Activated CD8-positive, alpha-beta memory T cell treated with anti-CD3 and anti-CD28 coated beads, Interleukin-2, amount 50 U/mL, for 4 hours (primary cell): ENCODE measurements around the gene GALNT12.

ENCODE experiments used
- DNase-seq: peaks from one replicate; pipeline ENCODE4 v3.0.0-alpha.2; 2020

Gene GALNT12

DNA sequence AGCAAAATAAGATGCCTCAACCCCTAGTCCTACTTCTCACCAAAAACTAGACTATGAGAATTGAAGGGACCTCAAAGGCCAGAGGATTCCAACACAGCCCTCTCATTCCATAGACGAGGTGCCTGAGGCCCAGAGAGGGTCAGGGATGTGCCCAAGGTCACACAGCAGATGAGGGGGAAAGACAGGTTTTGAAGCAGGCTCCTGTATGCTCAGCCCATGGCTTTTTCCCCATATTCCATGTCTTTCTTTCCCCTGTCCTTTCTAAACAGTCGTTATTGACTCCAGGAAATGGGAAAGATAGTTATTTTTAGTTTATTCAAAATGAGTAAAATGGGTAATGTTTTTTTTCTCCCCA is 75.1 kb downstream of the GALNT12 start:
- no peak for DNase-seq

DNA sequence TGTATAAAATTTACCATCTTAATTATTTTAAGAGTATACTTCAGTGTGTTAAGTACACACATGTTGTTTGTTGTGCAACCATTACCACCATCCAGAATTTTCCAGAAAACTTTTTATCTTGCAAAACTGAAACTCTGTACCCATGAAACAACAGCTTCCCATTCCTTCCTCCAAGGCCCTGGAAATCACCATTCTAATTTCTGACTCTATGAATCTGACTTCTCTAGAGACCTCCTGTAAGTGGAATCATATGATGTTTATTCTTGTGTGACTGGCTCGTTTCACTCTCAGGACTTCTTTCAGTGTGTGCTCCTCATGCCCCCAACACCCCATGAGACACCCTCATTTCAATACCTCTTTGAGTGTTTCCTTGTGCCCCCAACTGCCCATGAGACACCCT is 75.8 kb downstream of the GALNT12 start:
- no peak for DNase-seq

DNA sequence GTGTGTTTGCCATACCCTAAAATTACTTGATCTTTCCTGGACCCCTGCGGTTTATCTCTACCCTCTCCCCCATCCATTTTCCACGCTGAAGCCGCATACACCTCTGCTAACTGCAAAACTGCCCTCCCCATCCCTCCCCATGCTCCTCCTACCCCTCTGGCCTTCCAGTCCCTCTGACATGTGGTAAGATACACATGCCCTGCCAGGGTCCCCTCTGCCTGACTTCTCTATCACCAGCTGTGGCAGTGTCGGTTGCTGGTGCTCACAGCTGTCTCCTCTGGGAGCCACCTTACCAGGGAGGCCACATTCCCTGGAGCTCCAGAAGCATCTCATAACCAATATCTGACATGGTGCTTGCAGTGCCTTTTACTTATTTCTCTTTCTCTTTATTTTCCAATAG is 77.4 kb downstream of the GALNT12 start:
- no peak for DNase-seq

DNA sequence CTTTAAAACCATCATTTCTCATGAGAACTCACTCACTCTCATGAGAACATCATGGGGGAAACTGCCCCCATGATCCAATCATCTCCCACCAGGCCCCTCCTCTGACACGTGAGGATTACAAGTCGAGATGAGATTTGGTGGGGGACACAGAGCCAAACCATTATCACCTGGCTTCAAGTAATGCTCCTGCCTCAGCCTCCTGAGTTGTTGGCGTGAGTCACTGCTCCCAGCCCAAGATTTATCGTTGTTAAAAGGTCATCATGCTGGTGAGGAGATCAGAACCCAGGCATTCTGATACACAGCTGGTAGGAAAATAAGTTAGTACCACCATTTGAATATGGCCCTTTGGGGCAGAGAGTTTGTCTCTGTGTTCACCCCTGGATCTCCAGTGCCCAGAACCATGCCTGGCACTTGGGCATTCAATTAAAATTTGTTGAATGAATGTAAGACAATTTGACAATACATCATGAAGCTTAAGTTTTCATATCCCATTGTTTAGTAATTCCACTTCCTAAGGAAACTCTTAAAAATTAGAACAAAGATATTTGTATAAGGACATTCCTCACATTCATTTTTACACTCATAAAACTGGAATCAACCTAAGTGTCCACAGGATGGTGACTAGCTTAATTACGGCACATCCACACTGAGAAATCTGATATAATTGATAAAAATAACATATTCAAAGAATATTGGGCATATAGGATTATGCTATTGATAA is 78.3 kb downstream of the GALNT12 start:
- no peak for DNase-seq

DNA sequence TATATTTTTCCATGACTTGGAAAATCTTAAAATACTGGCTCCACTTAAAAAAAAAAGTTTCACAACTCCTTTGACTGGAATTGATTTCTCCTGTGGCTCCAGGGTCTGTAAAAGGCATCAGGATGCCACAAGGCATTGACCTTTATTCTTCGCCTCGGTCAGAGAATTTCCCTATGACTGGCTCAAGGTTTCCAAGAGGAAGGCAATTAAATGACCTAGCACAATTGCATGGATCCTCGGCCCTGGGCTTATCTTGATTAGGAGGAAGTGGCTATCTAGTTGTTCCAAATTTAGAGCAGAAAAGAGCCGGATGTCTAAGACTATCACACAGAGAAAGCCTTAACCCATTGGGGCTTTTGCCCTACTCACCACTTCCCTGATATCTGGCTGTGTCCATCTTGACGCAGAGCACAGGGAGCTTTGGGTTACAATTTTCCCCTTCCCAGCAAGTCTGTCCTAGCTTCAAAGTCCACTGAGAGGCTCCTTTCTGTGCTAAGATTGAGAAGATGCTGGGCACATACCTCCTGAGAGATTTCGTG is 79.3 kb downstream of the GALNT12 start:
- no peak for DNase-seq

DNA sequence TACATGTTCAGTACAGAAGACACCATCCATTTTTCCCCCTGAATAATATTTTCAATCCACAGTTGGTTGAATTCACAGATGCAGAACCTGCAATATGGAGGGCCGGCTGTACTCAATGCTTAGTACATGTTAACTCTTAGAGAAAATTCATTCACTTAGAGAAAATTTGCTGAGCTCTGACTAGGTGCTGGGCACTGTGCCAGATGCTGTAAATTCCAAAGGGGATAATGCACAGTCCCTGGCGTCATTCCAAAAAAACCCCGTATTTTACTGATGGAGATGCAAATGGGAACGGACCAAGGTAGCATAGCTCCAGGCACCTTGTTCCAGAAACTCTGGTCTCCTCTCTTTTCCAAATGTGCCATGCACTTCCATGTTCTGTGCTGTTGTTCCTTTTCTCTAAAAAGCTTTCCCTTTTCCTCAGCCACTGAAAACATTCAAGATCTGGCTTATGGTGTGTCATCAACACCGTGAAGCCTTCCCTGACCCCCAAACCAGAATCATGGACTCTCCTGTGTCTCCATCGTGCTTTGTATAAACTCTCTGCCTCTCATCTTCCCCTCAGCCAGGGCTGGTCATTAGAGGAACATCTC is 80.5 kb downstream of the GALNT12 start:
- no peak for DNase-seq

DNA sequence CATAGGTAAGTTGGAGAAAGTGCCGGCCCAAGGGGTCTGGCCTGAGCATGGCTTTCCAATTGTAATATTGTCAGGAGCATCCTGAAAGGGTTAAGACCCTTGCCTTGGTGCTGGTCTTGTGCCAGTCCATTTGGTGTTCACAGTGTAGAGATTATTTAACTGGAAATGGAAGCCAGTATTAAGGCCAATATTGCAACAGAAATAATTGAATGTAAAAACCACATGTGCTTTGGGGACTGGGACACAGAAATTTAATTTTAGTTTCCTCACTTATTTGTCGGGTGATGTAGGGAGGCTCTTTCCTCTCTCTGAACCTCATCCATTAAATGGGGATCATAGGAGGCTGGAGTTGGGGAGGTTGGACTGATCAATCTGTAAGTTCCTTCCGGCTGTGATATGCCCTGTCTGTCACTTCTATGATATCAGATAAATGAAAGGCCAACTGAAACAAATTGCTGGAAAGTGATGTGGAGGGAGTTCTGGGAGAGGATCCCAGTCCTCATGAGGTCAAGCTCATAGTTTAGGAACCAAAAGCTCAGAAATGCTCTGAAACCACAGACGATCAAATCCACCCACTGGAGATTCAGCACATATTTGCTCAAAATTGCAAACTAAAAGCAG is 81.4 kb downstream of the GALNT12 start:
- no peak for DNase-seq

DNA sequence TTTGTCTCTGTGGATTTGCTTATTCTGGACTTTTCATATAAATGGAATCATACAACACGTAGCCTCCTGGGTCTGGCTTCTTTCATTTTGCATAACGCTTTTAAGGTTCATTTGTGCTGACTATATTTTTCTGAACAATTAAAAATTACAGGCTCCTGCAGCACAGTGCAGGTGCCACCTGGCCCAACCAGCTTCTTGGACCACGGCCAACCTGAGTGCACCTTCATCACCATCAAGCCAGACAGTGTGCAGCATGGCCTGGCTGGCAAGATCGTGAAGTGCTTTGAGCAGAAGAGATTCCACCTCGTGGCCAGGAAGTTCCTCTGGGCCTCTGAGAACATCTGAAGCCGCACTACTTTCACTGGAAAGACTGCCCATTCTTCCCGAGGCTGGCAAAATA is 82.8 kb downstream of the GALNT12 start:
- no peak for DNase-seq

DNA sequence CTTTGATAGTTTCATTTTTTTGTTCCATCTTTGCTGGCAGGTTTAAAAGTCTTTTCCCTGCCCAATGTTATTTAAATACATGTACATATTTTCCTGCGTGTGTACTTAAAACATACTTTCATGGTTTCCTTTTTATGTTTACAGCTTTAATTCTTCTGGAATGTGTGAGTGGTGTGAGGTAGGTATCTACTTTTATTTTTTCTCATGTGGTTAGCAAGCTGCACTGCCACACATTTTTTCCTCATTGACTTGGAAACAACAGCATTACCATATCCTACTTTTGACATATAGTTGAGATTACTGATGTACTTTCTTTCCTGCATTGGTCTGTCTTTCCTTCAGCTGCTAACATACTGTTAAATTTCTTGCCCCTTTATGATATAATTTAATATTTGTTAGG is 84.8 kb downstream of the GALNT12 start:
- DNase-seq: no peak

DNA sequence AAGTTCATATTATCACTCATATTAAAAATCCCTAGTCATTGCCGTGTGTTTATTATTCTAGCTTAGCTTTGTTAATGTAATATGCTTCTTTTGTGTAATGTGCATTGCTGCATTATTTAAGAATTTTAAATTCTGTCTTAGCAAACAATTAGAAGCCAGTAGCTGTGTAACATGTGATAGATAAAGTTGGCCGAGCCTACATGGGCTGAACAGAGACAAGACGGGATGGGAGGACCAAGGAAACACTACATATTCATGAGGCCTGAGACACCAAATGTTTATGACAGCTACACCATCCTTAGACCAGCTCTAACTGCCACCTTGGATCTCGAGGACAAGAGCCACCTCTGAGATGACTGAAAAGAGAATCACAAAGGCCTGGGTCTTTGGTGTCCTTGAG is 85.2 kb downstream of the GALNT12 start:
- DNase-seq: no peak

DNA sequence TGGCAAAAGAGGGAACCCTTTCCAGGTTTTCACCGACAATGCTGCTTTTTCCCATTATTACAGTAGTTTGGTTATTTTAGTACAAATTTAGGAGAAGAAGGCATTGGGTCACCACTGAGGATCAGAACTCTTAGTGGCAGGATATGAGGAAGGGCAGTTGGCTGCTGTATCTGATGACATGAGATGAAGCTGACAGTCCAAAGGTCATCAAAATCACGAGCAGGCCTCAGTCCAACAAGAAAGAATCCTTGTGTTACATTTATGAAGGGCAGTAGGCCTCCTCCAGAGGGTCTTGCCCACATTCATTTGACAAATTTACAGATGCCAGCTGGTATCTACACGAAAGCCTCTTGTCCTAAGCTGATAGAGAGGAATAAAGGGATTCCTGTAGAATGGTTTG is 86.7 kb downstream of the GALNT12 start:
- DNase-seq: no peak

DNA sequence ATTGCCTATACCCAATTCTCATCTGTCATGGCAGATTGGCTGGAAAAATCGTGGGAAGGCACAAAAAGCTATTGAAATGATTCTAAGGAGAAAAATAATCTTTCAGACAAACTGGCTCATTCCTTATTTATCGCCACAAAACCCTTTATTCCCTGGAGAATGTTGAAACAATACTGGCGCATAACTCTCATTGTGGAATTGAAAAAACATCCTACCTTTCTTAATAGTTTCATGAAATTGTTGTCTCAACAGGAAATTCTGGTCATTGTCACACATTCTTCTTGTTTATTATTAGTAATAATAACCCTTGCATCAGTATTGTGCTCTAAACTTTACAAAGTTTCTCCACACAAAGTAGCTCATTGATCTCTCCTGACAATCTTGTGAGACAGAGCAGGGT is 87.3 kb downstream of the GALNT12 start:
- DNase-seq: no peak

DNA sequence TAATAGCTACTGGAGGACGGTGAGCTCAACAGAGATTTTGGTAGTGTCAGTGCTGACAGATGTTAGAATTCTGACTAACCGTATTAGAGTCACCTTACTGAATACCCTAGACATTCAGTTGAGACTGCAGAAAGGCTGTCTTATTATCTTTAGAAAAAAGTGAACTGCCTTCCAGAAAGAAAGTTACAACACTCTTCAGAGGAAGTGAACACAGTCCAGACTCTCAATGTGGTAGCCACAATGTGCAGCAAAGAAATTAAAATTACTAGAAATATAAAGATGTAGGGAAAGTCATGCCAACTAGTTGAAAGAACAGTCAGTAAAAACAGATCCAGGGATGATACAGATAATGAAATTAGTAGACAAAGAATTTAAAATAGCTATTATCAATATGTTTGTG is 89.2 kb downstream of the GALNT12 start:
- DNase-seq: no peak

DNA sequence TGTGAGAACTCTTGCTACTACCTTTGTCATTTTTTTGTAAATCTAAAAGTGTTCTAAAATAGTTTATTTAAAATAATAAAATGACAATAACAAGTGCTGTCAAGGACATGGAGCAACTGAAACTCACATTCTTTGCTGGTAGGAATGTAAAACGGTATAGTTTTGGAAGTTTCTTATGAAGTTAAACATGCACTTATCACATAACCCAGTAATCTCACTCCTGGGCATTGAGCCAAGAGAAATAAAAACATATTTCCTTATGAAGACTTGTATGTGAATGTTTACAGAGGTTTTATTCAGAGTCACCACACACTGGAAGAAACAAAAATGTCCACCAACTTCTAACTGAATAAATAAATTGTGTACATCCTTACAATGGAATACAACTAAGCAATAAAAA is 90.3 kb downstream of the GALNT12 start:
- DNase-seq: no peak

DNA sequence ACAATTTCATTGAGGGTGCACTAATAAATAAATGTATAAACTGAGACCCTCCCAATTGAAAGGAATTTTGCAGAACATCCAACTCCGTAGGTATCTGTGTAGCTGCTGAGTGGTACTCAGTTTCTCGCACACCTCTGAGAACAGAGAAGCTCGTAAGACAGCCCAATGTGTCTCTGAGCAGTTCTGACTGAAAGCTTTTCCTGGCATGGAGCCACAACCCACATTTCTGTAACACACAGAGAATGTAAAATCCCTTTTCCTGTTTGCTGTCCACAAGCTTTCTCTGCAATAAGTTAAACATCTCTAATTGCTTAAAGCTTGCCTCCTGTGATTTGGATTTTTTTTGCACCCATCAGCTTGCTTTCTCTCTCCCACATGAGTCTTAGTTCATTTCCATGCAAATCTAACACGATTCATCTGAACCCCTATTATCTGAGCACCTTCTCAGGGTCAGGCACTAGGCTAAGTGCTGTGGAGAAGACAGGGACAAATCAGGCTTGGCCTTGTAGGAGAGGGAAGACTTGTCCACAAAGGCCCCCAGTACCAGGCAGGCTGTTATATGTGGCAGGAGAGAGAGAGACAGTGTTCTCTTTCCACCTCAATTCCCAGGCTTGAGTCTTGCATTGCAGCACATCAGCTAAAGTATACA is 92.1 kb downstream of the GALNT12 start:
- DNase-seq: no peak
